H1 (cell line): Measurements from ENCODE around the gene PRR35. TPM values are rescaled to one million over a fixed set of nuclear protein-coding genes. Genes with fewer than 3 reads are reported as not detected.

Source experiments
- CTCF ChIA-PET: fragments of 300-600 bp; sonication (Branson Sonifier 250); formaldehyde crosslinking; loops from one replicate; lab custom pipeline; 2021; ENCODE audit not compliant: partially characterized antibody; lab: Charles Lee
- POLR2A ChIA-PET: fragments of 300-600 bp; sonication (Branson Sonifier 250); formaldehyde crosslinking; loops from one replicate; lab custom pipeline; 2021; ENCODE audit warnings: inconsistent platforms; ENCODE audit not compliant: partially characterized antibody; lab: Charles Lee
- DNase-seq, 2 experiments: peaks; one replicate each; pipeline versions ENCODE4 v3.0.0 to v3.0.0-alpha.2; 2010 to 2022; ENCODE audit warnings: low spot score in 2 of 2, low read depth in 1 of 2, mixed read lengths in 1 of 2
- FAIRE-seq: peaks from 2 replicates; lab custom pipeline; 2011; peaks lifted over from hg19 to GRCh38; lab: Jason Lieb, UNC
- H2AFZ ChIP-seq: 2 replicates; pipeline ENCODE4 v1.8.1; 2012; ENCODE audit warnings: low read length, inconsistent platforms
- H2AK5ac ChIP-seq: 2 replicates; pipeline ENCODE4 v1.6.1; 2013; ENCODE audit warnings: low read depth, low read length
- H2BK120ac ChIP-seq: replicated peaks from 2 replicates; pipeline ENCODE3; 2013; ENCODE audit warnings: low read depth, low read length, inconsistent platforms
- H2BK12ac ChIP-seq: 2 replicates; pipeline ENCODE4 v1.6.1; 2013; ENCODE audit warnings: low read depth, low read length
- H2BK15ac ChIP-seq: 2 replicates; pipeline ENCODE4 v1.6.1; 2013; ENCODE audit warnings: low read length
- H2BK20ac ChIP-seq: 2 replicates; pipeline ENCODE4 v1.6.1; 2013; ENCODE audit warnings: low read length
- H2BK5ac ChIP-seq: 2 replicates; pipeline ENCODE4 v1.6.1; 2013; ENCODE audit warnings: low read depth, low read length
- H3K14ac ChIP-seq: 2 replicates; pipeline ENCODE4 v1.6.1; 2013; ENCODE audit warnings: inconsistent platforms; ENCODE audit not compliant: insufficient read length
- H3K18ac ChIP-seq: 2 replicates; pipeline ENCODE4 v1.6.1; 2013; ENCODE audit warnings: low read length; ENCODE audit errors: extremely low read depth
- H3K23ac ChIP-seq: 2 replicates; pipeline ENCODE4 v1.6.1; 2013; ENCODE audit warnings: inconsistent platforms; ENCODE audit not compliant: insufficient read length
- H3K23me2 ChIP-seq: 2 replicates; pipeline ENCODE4 v1.6.1; 2013; ENCODE audit warnings: low read depth, low read length
- H3K27ac ChIP-seq: 2 replicates; pipeline ENCODE4 v1.6.1; 2011; ENCODE audit warnings: low read depth, low read length, inconsistent platforms
- H3K27me3 ChIP-seq, 4 experiments: replicated peaks in 1 of 4; 1 replicate in 1 of 4; 2 replicates in 3 of 4; pipeline versions ENCODE4 v1.6.1 to v1.8.1; 2011 to 2013; ENCODE audit warnings: low read length in 3 of 4, mild to moderate bottlenecking in 3 of 4, inconsistent platforms in 2 of 4, mixed read lengths in 2 of 4, moderate library complexity in 1 of 4; ENCODE audit not compliant: control insufficient read depth in 3 of 4, insufficient read depth in 3 of 4; ENCODE audit errors: extremely low read depth in 1 of 4
- H3K36me3 ChIP-seq, 4 experiments: 2 replicates each; pipeline versions ENCODE4 v1.6.1 to v1.8.1; 2011 to 2013; ENCODE audit warnings: mild to moderate bottlenecking in 4 of 4, low read length in 3 of 4, moderate library complexity in 2 of 4, control low read depth in 1 of 4, inconsistent platforms in 1 of 4; ENCODE audit not compliant: insufficient read depth in 4 of 4, control insufficient read depth in 2 of 4
- H3K4ac ChIP-seq: replicated peaks from 2 replicates; pipeline ENCODE3; 2013; ENCODE audit warnings: low read length, low read depth, mixed read lengths, inconsistent platforms; ENCODE audit not compliant: insufficient read length
- H3K4me1 ChIP-seq, 4 experiments: replicated peaks in 1 of 4; 1 replicate in 1 of 4; 2 replicates in 3 of 4; pipeline versions ENCODE4 v1.6.1 to v1.8.1; 2011 to 2013; ENCODE audit warnings: low read length in 3 of 4, inconsistent platforms in 2 of 4, mixed read lengths in 1 of 4; ENCODE audit not compliant: insufficient read depth in 4 of 4, control insufficient read depth in 3 of 4
- H3K4me2 ChIP-seq, 2 experiments: 2 replicates each; pipeline versions ENCODE4 v1.6.1 to v1.8.1; 2011 to 2013; ENCODE audit warnings: low read depth in 2 of 2, low read length in 2 of 2, control low read depth in 1 of 2, inconsistent platforms in 1 of 2, mild to moderate bottlenecking in 1 of 2; ENCODE audit not compliant: insufficient read depth in 1 of 2
- H3K4me3 ChIP-seq, 4 experiments: fragments of 200-600, 300-600 bp in 1 of 4; sonication (generic), shearing (Covaris generic), sonication (Bioruptor Twin) in 1 of 4; 2 replicates each; pipeline versions ENCODE4 v1.5.1 to v1.8.1; 2011 to 2016; ENCODE audit warnings: low read length in 4 of 4, low read depth in 3 of 4, control low read depth in 2 of 4, inconsistent platforms in 2 of 4, mild to moderate bottlenecking in 2 of 4, mixed read lengths in 1 of 4, moderate library complexity in 1 of 4; ENCODE audit not compliant: insufficient read depth in 2 of 4; ENCODE audit errors: extremely low read depth in 1 of 4
- H3K56ac ChIP-seq: replicated peaks from 2 replicates; pipeline ENCODE3; 2013; ENCODE audit warnings: low read depth, mild to moderate bottlenecking, mixed read lengths, low read length, inconsistent platforms; ENCODE audit not compliant: insufficient read length
- H3K79me1 ChIP-seq: 2 replicates; pipeline ENCODE4 v1.6.1; 2013; ENCODE audit warnings: low read depth, low read length, control low read depth
- H3K79me2 ChIP-seq, 2 experiments: 2 replicates each; pipeline versions ENCODE4 v1.6.1 to v1.8.1; 2012 to 2013; ENCODE audit warnings: low read length in 2 of 2, mild to moderate bottlenecking in 2 of 2, inconsistent platforms in 1 of 2; ENCODE audit not compliant: insufficient read depth in 2 of 2, control insufficient read depth in 1 of 2
- H3K9ac ChIP-seq, 4 experiments: replicated peaks in 1 of 4; 1 replicate in 1 of 4; 2 replicates in 3 of 4; pipeline versions ENCODE4 v1.6.1 to v1.8.1; 2011 to 2013; ENCODE audit warnings: low read depth in 3 of 4, low read length in 3 of 4, control low read depth in 2 of 4, mild to moderate bottlenecking in 2 of 4, moderate library complexity in 2 of 4, inconsistent platforms in 1 of 4; ENCODE audit errors: extremely low read depth in 1 of 4
- H3K9me3 ChIP-seq, 2 experiments: 2 replicates each; pipeline versions ENCODE4 v1.6.1 to v1.8.1; 2012 to 2013; ENCODE audit warnings: mild to moderate bottlenecking in 2 of 2, moderate library complexity in 2 of 2, control low read depth in 1 of 2, inconsistent platforms in 1 of 2, low read depth in 1 of 2, low read length in 1 of 2, mixed read lengths in 1 of 2; ENCODE audit not compliant: insufficient read depth in 2 of 2
- H4K20me1 ChIP-seq, 2 experiments: replicated peaks in 1 of 2; 2 replicates each; pipeline versions ENCODE3 to v1.8.1; 2011 to 2013; ENCODE audit warnings: inconsistent platforms in 2 of 2, low read length in 2 of 2, mild to moderate bottlenecking in 1 of 2; ENCODE audit not compliant: insufficient read depth in 2 of 2, control insufficient read depth in 1 of 2
- H4K5ac ChIP-seq: 2 replicates; pipeline ENCODE4 v1.6.1; 2013; ENCODE audit warnings: low read length, low read depth, mixed read lengths, inconsistent platforms; ENCODE audit not compliant: insufficient read length
- H4K8ac ChIP-seq: 2 replicates; pipeline ENCODE4 v1.8.0; 2013; ENCODE audit warnings: mild to moderate bottlenecking, moderate library complexity, low read length, inconsistent platforms; ENCODE audit not compliant: insufficient read depth; ENCODE audit errors: extremely low read depth
- H4K91ac ChIP-seq: replicated peaks from 2 replicates; pipeline ENCODE3; 2013; ENCODE audit warnings: low read length, mixed read lengths, inconsistent platforms; ENCODE audit not compliant: insufficient read length
- CHD1 ChIP-seq: IDR thresholded peaks from 2 replicates; pipeline ENCODE4 v1.6.1; 2012; ENCODE audit warnings: low read depth, low read length, improper control_type of control experiment
- CTBP2 ChIP-seq: IDR thresholded peaks from 2 replicates; pipeline ENCODE4 v1.7.0; 2011; ENCODE audit warnings: borderline replicate concordance, mild to moderate bottlenecking, moderate library complexity, mixed read lengths, low read length; ENCODE audit not compliant: insufficient read depth, insufficient read length
- E2F6 ChIP-seq: IDR thresholded peaks from 2 replicates; pipeline ENCODE4 v1.6.1; 2012; ENCODE audit warnings: inconsistent platforms
- FOSL1 ChIP-seq: IDR thresholded peaks from 2 replicates; pipeline ENCODE4 v1.6.1; 2011; ENCODE audit warnings: mild to moderate bottlenecking, low read depth, low read length, moderate library complexity; ENCODE audit not compliant: insufficient read depth
- HDAC6 ChIP-seq: IDR thresholded peaks from one replicate; pipeline ENCODE4 v1.7.1; 2012; ENCODE audit warnings: low read depth, mild to moderate bottlenecking, inconsistent platforms, low read length, moderate library complexity
- MAFK ChIP-seq: IDR thresholded peaks from 2 replicates; pipeline ENCODE4 v1.6.1; 2012; ENCODE audit warnings: low read depth, mild to moderate bottlenecking, improper control_type of control experiment, low read length
- NANOG ChIP-seq: IDR thresholded peaks from 2 replicates; pipeline ENCODE4 v1.6.1; 2011; ENCODE audit warnings: low read length, low read depth, mild to moderate bottlenecking, inconsistent platforms; ENCODE audit not compliant: insufficient read depth, poor library complexity, severe bottlenecking
- SAP30 ChIP-seq: fragments of 300-600 bp; sonication (generic); IDR thresholded peaks from 2 replicates; pipeline ENCODE4 v1.7.1; 2012; ENCODE audit warnings: low read length, moderate library complexity, mild to moderate bottlenecking, inconsistent platforms; ENCODE audit not compliant: insufficient read depth, insufficient replicate concordance
- SRF ChIP-seq: IDR thresholded peaks from 2 replicates; pipeline ENCODE4 v1.6.1; 2011; ENCODE audit warnings: mild to moderate bottlenecking, low read depth, low read length, moderate library complexity
- WGBS, 2 experiments: shearing (Covaris generic) in 1 of 2; methylation state at CpG; one replicate each; pipeline versions ENCODE4 v1.1.6 to v1.1.7; 2013 to 2015; ENCODE audit warnings: low lambda C conversion rate in 2 of 2, mixed read lengths in 2 of 2, inconsistent platforms in 1 of 2, low coverage in 1 of 2, missing lambda C conversion rate in 1 of 2; ENCODE audit not compliant: insufficient replicate concordance in 2 of 2, insufficient coverage in 1 of 2, insufficient read length in 1 of 2; ENCODE audit errors: extremely low coverage in 1 of 2, missing lambda C conversion rate in 1 of 2; 5-methylcytosine and 5-hydroxymethylcytosine counted together
- polyA plus RNA-seq, 7 experiments: library from polyadenylated mRNA; depleted of rRNA in 3 of 7; stranded (reverse) in 5 of 7; unstranded in 2 of 7; fragments of >200 nt in 5 of 7; fragments of 200-250 nt in 2 of 7; gene quantifications; 1 replicate in 5 of 7; 2 replicates in 1 of 7; 4 replicates in 1 of 7; pipeline versions ENCODE4 v1.2.1 to v1.2.3, GENCODE V29; 2011 to 2013; ENCODE audit warnings: missing spikeins in 2 of 7, mixed read lengths in 2 of 7
- total RNA-seq: library from RNA; stranded (reverse); fragmentation: NEBNext Ultra II Directional; extraction: Animal tissue kit (Norgen Biotek cat#: 25700); gene quantifications from 2 replicates; pipeline ENCODE4 v1.2.1, GENCODE V29; 2021

Gene PRR35
- total and polyA plus RNA-seq, 2 of the 8 experiments (the other 6 are each of a cell fraction or from before 2014, with no cell fraction given): 0.38 to 0.50 TPM

- H3K18ac ChIP-seq: peak overlapping the region; percentile 7; the same call in 1 of the 2 replicates
- no peak overlapping the region for H2BK120ac ChIP-seq
- no peaks in the 10 kb centered on the region for H3K9me3 ChIP-seq
- H3K4me1 ChIP-seq: peaks cover 0 to 25% (median 19%) of the 10 kb centered on the region in 4 experiments; a peak in 6 of 7 replicates
- peak in 1 of 2 experiments; percentile 74 for DNase-seq
- peaks cover 0 to 2% (median 0%) of the 10 kb centered on the region in 4 experiments; a peak in 1 of 8 replicates for H3K36me3 ChIP-seq
- H2AK5ac ChIP-seq: no peak overlapping the region
- peak overlapping the region; percentile 66; the same call in 1 of the 2 replicates for H2BK5ac ChIP-seq
- H3K23ac ChIP-seq: no peak overlapping the region
- no peaks in the 10 kb centered on the region for H3K79me1 ChIP-seq
- 64% methylated on average over 31 of the region's 38 CpGs; no CpG with 5 or more reads in 1 of the 2 experiments for WGBS, 2 experiments
- peak overlapping the region; percentile 35 to 74; a peak in 3 of 4 replicates for H3K4me2 ChIP-seq
- no peak overlapping the region for H2AFZ ChIP-seq
- H4K91ac ChIP-seq: no peak overlapping the region
- H2BK15ac ChIP-seq: no peak overlapping the region
- POLR2A ChIA-PET: interaction anchor here (0.9 to 7.9 kb wide), 6 partner anchors 9 to 80 kb away, joined by 3 to 58 read pairs (median 4); partner anchors contain the start of genes CAPN15, NHLRC4, PIGQ and WFIKKN1
- H3K27ac ChIP-seq: no peak overlapping the region
- no peak overlapping the region for H3K14ac ChIP-seq
- H3K27me3 ChIP-seq: peaks cover 0 to 26% (median 19%) of the 10 kb centered on the region in 4 experiments; a peak in 5 of 7 replicates
- no peak overlapping the region for H2BK12ac ChIP-seq
- FAIRE-seq: no peak
- peak overlapping the region in 2 of 4 experiments; percentile 18 to 44; a peak in 2 of 8 replicates for H3K4me3 ChIP-seq
- peak overlapping the region; percentile 38 for H3K4ac ChIP-seq
- CTCF ChIA-PET: interaction anchor here (0.8 to 5.4 kb wide), 8 partner anchors 9 to 65 kb away, joined by 3 to 35 read pairs (median 5); partner anchors contain the start of gene WDR90
- H4K5ac ChIP-seq: no peak overlapping the region
- peaks cover 5% of the 10 kb centered on the region; the same call in 1 of the 2 replicates for H3K23me2 ChIP-seq
- peaks cover 2 to 20% of the 10 kb centered on the region in 2 experiments for H4K20me1 ChIP-seq
- no peak overlapping the region for H2BK20ac ChIP-seq
- no peak overlapping the region for H3K56ac ChIP-seq
- H3K9ac ChIP-seq: no peak overlapping the region
- H3K79me2 ChIP-seq: peaks cover 0 to 5% of the 10 kb centered on the region in 2 experiments; a peak in 1 of 4 replicates
- peak overlapping the region; percentile 9; the same call in 1 of the 2 replicates for H4K8ac ChIP-seq
- TF ChIP-seq HDAC6 (no peak), SRF (no peak), MAFK (no peak), CTBP2 (no peak), NANOG (no peak), CHD1 (no peak), FOSL1 (no peak), E2F6 (no peak), SAP30 (no peak)
Measured at GRCh38 chr16:583815-584591, 23.8 kb downstream of the PRR35 start.
